BLaER1 treated with 17β-estradiol and CSF1 and Interleukin-3, amounts not matched to agents 10 nM and 100 nM (cell line): Measurements from ENCODE around the gene SH3RF1.
"Not testable (repeated sequence)": the region's sequence is repeated elsewhere in the genome, so short reads cannot be mapped to it uniquely, and the experiment has no call there.

ENCODE experiments used
- H3K27ac ChIP-seq, 11 experiments: shearing (Covaris generic); formaldehyde crosslinking; 2 replicates each; pipeline ENCODE4 v1.8.1; 2022
- H3K27me3 ChIP-seq, 11 experiments: shearing (Covaris generic); formaldehyde crosslinking; 2 replicates each; pipeline ENCODE4 v1.8.1; 2022
- H3K36me3 ChIP-seq, 11 experiments: shearing (Covaris generic); formaldehyde crosslinking; 2 replicates each; pipeline ENCODE4 v1.8.1; 2022
- H3K4me1 ChIP-seq, 10 experiments: shearing (Covaris generic); formaldehyde crosslinking; 2 replicates each; pipeline ENCODE4 v1.8.1; 2022
- H3K4me2 ChIP-seq, 11 experiments: shearing (Covaris generic); formaldehyde crosslinking; 2 replicates each; pipeline ENCODE4 v1.8.1; 2022
- H3K4me3 ChIP-seq, 10 experiments: shearing (Covaris generic); formaldehyde crosslinking; 2 replicates each; pipeline ENCODE4 v1.8.1; 2022
- H3K9ac ChIP-seq, 11 experiments: shearing (Covaris generic); formaldehyde crosslinking; 2 replicates each; pipeline ENCODE4 v1.8.1; 2022
- H3K9me3 ChIP-seq, 11 experiments: shearing (Covaris generic); formaldehyde crosslinking; replicated peaks in 1 of 11; 2 replicates each; pipeline ENCODE4 v1.8.1; 2022
- H4K20me1 ChIP-seq, 11 experiments: shearing (Covaris generic); formaldehyde crosslinking; 2 replicates each; pipeline ENCODE4 v1.8.1; 2022
- Cebpa-rat ChIP-seq, 11 experiments: shearing (Covaris generic); IDR thresholded peaks; 2 replicates each; pipeline ENCODE4 v1.8.1; 2022

The SH3RF1 gene

DNA sequence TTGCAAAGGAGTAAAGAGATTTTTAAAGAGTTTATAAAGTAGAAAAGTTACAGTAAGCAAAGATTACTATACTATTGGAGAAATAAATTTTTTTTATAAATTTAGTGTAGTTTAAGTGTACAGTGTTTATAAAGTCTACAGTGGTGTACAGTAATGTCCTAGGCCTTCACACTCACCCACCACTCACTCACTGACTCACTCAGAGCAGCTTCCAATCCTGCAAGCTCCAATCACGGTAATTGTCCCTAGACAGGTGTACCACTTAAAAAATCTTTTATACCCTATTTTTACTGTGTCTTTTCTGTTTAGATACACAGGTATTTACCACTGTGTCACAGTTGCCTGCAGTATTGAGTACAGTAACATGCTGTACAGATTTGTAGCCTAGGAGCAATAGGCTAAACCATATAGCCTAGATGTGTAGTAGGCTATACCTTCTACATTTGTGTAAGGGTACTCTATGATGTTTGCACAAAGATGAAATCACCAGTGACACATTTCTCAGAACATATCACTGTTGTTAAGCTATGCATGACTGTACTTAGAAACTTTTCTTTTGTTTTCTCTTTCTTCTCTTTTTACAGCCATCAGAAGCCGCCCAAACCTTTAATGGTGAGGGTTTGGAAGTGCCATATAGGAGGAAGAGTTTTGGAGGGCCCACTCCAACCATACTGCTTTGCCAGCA lies 11.8 kb upstream of the SH3RF1 start:
- H3K36me3 ChIP-seq, result no peaks in the 10 kb centered on the region
- no peak overlapping the region for H3K27ac ChIP-seq
- H4K20me1 ChIP-seq, result no peaks in the 10 kb centered on the region
- no peak overlapping the region for H3K9ac ChIP-seq
- no peak overlapping the region for H3K4me3 ChIP-seq
- peaks cover 0 to 14% (median 1%) of the 10 kb centered on the region in 10 experiments; a peak in 11 of 20 replicates for H3K4me1 ChIP-seq
- no peaks in the 10 kb centered on the region for H3K27me3 ChIP-seq
- TF ChIP-seq Cebpa-rat (IDR thresholded peaks at IDR 0.05), result no peak
- H3K9me3 ChIP-seq, result peaks cover 0 to 10% (median 6%) of the 10 kb centered on the region in 11 experiments; a peak in 10 of 22 replicates
- no peak overlapping the region for H3K4me2 ChIP-seq

DNA sequence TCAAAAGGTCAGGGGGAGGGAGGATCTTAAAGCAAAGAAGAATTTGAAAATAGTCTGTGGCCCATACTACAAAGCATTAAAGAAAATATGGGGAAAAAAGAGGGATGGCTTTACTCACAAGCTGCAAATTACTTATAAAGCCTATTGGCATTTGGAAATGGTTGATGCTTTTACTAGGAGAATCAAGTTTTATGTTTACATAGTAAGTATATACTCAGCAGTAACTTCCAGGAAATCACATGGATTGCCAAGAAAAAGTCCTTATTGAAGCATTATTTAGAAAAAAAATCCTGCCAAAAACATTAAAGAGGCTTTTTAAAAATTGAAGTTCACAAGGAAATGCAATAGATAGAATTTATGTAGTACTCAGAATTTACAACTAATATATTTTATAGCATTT lies 8.4 kb upstream of the SH3RF1 start:
- Histone ChIP-seq H3K27ac (no peak overlapping the region), H3K9ac (no peak overlapping the region), H3K36me3 (no peaks in the 10 kb centered on the region), H3K9me3 (no peaks in the 10 kb centered on the region), H3K4me1 (peaks cover 0 to 14% (median 6%) of the 10 kb centered on the region in 10 experiments; a peak in 10 of 20 replicates), H3K27me3 (no peaks in the 10 kb centered on the region), H3K4me3 (no peak overlapping the region), H3K4me2 (peak overlapping the region in 2 of 11 experiments; percentile 24 to 36; a peak in 2 of 22 replicates), H4K20me1 (no peaks in the 10 kb centered on the region)
- no peak for TF ChIP-seq Cebpa-rat (IDR thresholded peaks at IDR 0.05)

DNA sequence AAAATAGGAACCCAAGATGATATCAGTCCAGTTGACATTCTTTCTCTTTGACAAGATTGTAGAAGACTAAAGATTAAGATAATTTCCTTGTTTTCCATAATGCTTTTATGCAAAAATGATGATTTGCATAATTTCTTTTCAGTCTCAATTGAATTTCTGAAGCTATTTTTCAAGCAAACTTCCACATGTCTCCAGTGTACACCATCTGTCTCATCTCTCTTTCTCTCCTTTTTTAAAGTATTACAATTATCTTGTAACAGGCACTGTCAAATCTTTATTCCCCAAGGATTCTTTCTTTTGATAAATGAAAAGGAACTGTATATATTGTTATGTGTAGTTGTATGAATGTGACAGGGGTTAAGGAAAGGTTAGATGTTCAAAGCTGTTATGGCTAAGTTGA lies 7.9 kb upstream of the SH3RF1 start:
- Histone ChIP-seq H4K20me1 (no peaks in the 10 kb centered on the region), H3K9ac (no peak overlapping the region), H3K27me3 (no peaks in the 10 kb centered on the region), H3K4me2 (peak overlapping the region in 2 of 11 experiments; percentile 24 to 36; a peak in 2 of 22 replicates), H3K4me1 (peaks cover 0 to 14% (median 6%) of the 10 kb centered on the region in 10 experiments; a peak in 10 of 20 replicates), H3K36me3 (no peaks in the 10 kb centered on the region), H3K4me3 (no peak overlapping the region), H3K27ac (no peak overlapping the region), H3K9me3 (no peaks in the 10 kb centered on the region)
- no peak for TF ChIP-seq Cebpa-rat (IDR thresholded peaks at IDR 0.05)

DNA sequence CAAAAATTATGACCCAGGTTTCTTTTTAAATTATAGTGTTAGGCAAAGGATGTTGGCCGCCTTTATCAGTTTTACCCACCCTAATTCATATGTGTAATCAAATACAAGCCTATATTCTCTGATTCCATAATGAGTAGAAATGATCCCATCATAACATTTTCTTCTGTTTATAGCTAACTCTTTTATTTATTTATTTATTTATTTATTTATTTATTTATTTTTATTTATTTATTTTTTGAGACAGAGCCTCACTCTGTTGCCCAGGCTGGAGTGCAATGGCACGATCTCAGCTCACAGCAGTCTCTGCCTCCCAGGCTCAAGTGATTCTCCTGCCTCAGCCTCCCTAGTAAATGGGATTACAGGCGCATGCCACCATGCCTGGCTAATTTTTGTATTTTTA lies 7.1 kb upstream of the SH3RF1 start:
- not testable (repeated sequence) for H3K36me3 ChIP-seq, H3K9ac ChIP-seq, H3K4me2 ChIP-seq, H3K27ac ChIP-seq, H4K20me1 ChIP-seq, H3K27me3 ChIP-seq, H3K4me3 ChIP-seq, H3K9me3 ChIP-seq
- H3K4me1 ChIP-seq, result peaks cover 2 to 14% (median 9%) of the 10 kb centered on the region in 10 experiments; a peak in 16 of 20 replicates

DNA sequence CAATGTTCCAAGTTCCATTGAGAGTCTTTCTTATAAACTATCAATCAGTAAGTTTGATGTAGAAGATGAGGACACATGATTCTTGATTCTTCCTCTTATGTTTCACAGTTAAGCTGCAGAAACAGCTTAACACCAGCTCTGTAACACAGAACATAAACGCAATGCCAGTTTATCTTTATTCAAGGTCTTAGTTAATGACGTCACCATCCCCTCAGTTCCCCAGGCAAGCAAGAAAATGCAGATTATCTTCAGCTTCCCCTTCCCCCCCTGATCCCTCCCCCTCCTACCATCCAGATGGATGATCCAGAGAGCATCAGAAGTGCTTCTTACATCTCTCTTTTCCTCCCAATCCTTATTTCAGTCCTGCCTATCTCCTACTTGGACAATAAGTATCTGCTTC lies 4.4 kb upstream of the SH3RF1 start:
- Histone ChIP-seq H3K9ac (no peak overlapping the region), H3K4me3 (no peak overlapping the region), H3K27ac (no peak overlapping the region), H4K20me1 (peaks cover 0 to under 1% (median 0%) of the 10 kb centered on the region in 11 experiments; a peak in 2 of 22 replicates), H3K4me2 (no peak overlapping the region), H3K9me3 (no peaks in the 10 kb centered on the region), H3K27me3 (peaks cover 0 to 3% (median 0%) of the 10 kb centered on the region in 11 experiments; a peak in 1 of 22 replicates), H3K36me3 (no peaks in the 10 kb centered on the region), H3K4me1 (peaks cover 14 to 29% (median 25%) of the 10 kb centered on the region in 10 experiments)
- no peak for TF ChIP-seq Cebpa-rat (IDR thresholded peaks at IDR 0.05)

DNA sequence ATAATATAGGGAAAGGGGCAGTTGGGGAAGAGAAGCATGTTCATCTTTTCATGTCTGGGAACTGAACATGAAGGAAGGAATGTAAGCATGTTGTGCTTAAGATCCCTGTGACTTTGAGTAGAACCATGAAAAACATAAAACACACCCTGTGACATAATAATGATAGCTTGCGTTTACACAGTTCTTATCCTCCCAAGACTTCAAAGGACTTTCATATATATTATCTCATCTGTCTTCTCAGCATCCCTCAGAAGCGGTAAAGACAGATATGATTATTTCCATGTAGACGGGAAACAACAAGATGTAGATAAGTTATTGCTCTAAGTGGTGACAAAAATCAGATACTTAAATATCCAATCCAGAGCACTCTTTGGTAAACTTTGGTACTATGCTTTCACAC lies 3.3 kb upstream of the SH3RF1 start:
- peaks cover 1 to 12% (median 5%) of the 10 kb centered on the region in 11 experiments; a peak in 14 of 22 replicates for H4K20me1 ChIP-seq
- H3K9ac ChIP-seq, result no peak overlapping the region
- no peaks in the 10 kb centered on the region for H3K9me3 ChIP-seq
- H3K4me2 ChIP-seq, result no peak overlapping the region
- peaks cover 0 to 3% (median 0%) of the 10 kb centered on the region in 11 experiments; a peak in 1 of 22 replicates for H3K27me3 ChIP-seq
- no peak overlapping the region for H3K4me3 ChIP-seq
- TF ChIP-seq Cebpa-rat (IDR thresholded peaks at IDR 0.05), result no peak
- H3K4me1 ChIP-seq, result peaks cover 21 to 33% (median 29%) of the 10 kb centered on the region in 10 experiments
- no peaks in the 10 kb centered on the region for H3K36me3 ChIP-seq
- no peak overlapping the region for H3K27ac ChIP-seq

DNA sequence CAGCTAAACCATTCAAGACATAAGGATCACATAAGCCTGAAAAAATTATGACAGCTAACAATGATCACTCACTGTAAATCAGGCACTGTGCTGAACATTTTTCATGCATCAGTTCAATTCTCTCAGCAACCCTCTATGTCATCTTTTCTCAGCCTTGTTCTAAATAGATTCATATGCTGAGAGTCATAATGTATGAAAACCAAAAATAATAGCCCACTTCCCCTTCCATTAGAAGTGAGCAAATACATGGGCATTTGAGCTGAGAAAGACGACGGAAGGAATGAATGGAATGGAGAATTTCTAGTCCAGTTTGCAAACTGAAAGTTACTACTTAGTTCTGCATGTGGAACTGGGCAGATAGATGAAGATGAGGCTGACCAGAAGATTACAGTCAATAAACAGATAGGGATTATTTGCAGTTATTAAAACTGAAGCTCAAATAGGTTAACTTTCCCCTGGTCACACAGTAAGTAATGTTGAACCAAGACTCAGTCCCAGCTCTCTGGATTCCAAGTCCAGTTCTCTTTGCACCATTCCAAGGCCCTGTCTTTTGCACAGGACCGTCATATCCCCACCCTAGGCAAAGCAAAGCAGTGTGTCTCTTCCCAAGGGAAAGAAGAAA lies 1.6 kb upstream of the SH3RF1 start:
- peak overlapping the region; percentile 78 to 98 (median 93) for H3K4me2 ChIP-seq
- H3K9me3 ChIP-seq, result no peaks in the 10 kb centered on the region
- H4K20me1 ChIP-seq, result peaks cover 6 to 26% (median 18%) of the 10 kb centered on the region in 11 experiments; a peak in 15 of 22 replicates
- peak overlapping the region in 5 of 11 experiments; percentile 97 to 99 (median 98); a peak in 9 of 22 replicates for H3K27ac ChIP-seq
- no peak for TF ChIP-seq Cebpa-rat (IDR thresholded peaks at IDR 0.05)
- peaks cover 32 to 49% (median 43%) of the 10 kb centered on the region in 10 experiments for H3K4me1 ChIP-seq
- H3K27me3 ChIP-seq, result peaks cover 0 to 3% (median 0%) of the 10 kb centered on the region in 11 experiments; a peak in 1 of 22 replicates
- peak overlapping the region in 4 of 11 experiments; percentile 95 to 99 (median 97); a peak in 6 of 22 replicates for H3K9ac ChIP-seq
- peak overlapping the region in 6 of 10 experiments; percentile 79 to 95 (median 90); a peak in 6 of 20 replicates for H3K4me3 ChIP-seq
- peaks cover 0 to 16% (median 7%) of the 10 kb centered on the region in 11 experiments; a peak in 9 of 22 replicates for H3K36me3 ChIP-seq

DNA sequence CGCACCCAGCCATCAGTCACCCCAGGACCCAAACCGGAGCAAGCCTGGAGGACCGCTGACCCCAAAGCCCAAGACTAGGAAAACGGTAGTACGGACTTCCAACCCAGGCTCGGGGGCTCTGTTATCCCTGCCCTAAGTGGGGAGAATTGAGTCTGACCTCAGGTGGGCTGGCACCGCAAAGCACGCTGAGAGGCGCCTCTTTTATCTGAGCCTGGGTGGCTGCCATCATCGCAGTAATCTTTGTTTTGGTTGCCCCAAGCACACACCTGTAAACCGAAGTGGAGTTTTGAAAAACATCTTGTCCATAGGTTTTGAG lies 894 bp upstream of the SH3RF1 start:
- Histone ChIP-seq H3K27ac (peak overlapping the region; percentile 75 to 99 (median 98); a peak in 21 of 22 replicates), H3K4me1 (peaks cover 40 to 57% (median 50%) of the 10 kb centered on the region in 10 experiments), H4K20me1 (peaks cover 6 to 34% (median 25%) of the 10 kb centered on the region in 11 experiments; a peak in 15 of 22 replicates), H3K9me3 (no peaks in the 10 kb centered on the region), H3K27me3 (peaks cover 0 to 3% (median 0%) of the 10 kb centered on the region in 11 experiments; a peak in 1 of 22 replicates), H3K9ac (peak overlapping the region; percentile 83 to 99 (median 96)), H3K36me3 (peaks cover 0 to 22% (median 9%) of the 10 kb centered on the region in 11 experiments; a peak in 9 of 22 replicates), H3K4me2 (peak overlapping the region; percentile 78 to 98 (median 93)), H3K4me3 (peak overlapping the region; percentile 79 to 95 (median 92))
- TF ChIP-seq Cebpa-rat (IDR thresholded peaks at IDR 0.05), result no peak
